Endothelial cell (in vitro differentiated cells): ENCODE measurements around the gene TMPRSS7. TPM values are rescaled to one million over a fixed set of nuclear protein-coding genes. Genes with fewer than 3 reads are reported as not detected.

Source experiments
- DNase-seq: peaks from one replicate; pipeline ENCODE4 v3.0.0; 2021; ENCODE audit warnings: low spot score
- H3K27ac Mint-ChIP-seq: one replicate; pipeline ENCODE4 v1.8.0; 2021; ENCODE audit warnings: mixed read lengths, inconsistent platforms; ENCODE audit not compliant: unreplicated experiment
- H3K27me3 Mint-ChIP-seq: one replicate; pipeline ENCODE4 v1.8.0; 2021; ENCODE audit warnings: mild to moderate bottlenecking, moderate library complexity, mixed read lengths, inconsistent platforms; ENCODE audit not compliant: unreplicated experiment
- H3K36me3 Mint-ChIP-seq: one replicate; pipeline ENCODE4 v1.8.0; 2021; ENCODE audit warnings: mild to moderate bottlenecking, low read depth, mixed read lengths, inconsistent platforms; ENCODE audit not compliant: unreplicated experiment
- H3K4me1 Mint-ChIP-seq: one replicate; pipeline ENCODE4 v1.8.0; 2021; ENCODE audit warnings: mild to moderate bottlenecking, mixed read lengths, inconsistent platforms; ENCODE audit not compliant: unreplicated experiment
- H3K4me3 Mint-ChIP-seq: one replicate; pipeline ENCODE4 v1.8.0; 2021; ENCODE audit warnings: mild to moderate bottlenecking, mixed read lengths, inconsistent platforms; ENCODE audit not compliant: unreplicated experiment
- H3K9me3 Mint-ChIP-seq: one replicate; pipeline ENCODE4 v1.8.0; 2021; ENCODE audit warnings: mixed read lengths, inconsistent platforms; ENCODE audit not compliant: unreplicated experiment
- CTCF ChIP-seq: fragments of 200-600 bp; sonication (generic); IDR thresholded peaks from one replicate; pipeline ENCODE4 v1.5.0; 2021; ENCODE audit warnings: antibody characterized with exemption; ENCODE audit not compliant: unreplicated experiment
- total RNA-seq: library from RNA; stranded (reverse); fragmentation: NEBNext Ultra II Directional; extraction: Animal tissue kit (Norgen Biotek cat#: 25700); gene quantifications from one replicate; pipeline ENCODE4 v1.2.1, GENCODE V29; 2021; ENCODE audit not compliant: unreplicated experiment

Gene TMPRSS7
- total RNA-seq, 1 donor from 2014 or later: not detected

GRCh38 chr3:112002096-112002971 is 32.2 kb upstream of the TMPRSS7 start:
- Mint-ChIP-seq H3K9me3 (no peaks in the 10 kb centered on the region), H3K36me3 (no peaks in the 10 kb centered on the region), H3K27ac (no peak overlapping the region), H3K4me3 (no peak overlapping the region), H3K27me3 (peaks cover 3% of the 10 kb centered on the region), H3K4me1 (peaks cover 14% of the 10 kb centered on the region)
- no peak for DNase-seq
- no peak for TF ChIP-seq CTCF

GRCh38 chr3:112003321-112004080 is 31.0 kb upstream of the TMPRSS7 start:
- peaks cover 13% of the 10 kb centered on the region for H3K4me1 Mint-ChIP-seq
- DNase-seq: no peak
- no peaks in the 10 kb centered on the region for H3K9me3 Mint-ChIP-seq
- no peak for TF ChIP-seq CTCF
- H3K4me3 Mint-ChIP-seq: no peak overlapping the region
- H3K27me3 Mint-ChIP-seq: peaks cover 3% of the 10 kb centered on the region
- no peak overlapping the region for H3K27ac Mint-ChIP-seq
- H3K36me3 Mint-ChIP-seq: no peaks in the 10 kb centered on the region

GRCh38 chr3:112004187-112004586 is 30.3 kb upstream of the TMPRSS7 start:
- no peak for DNase-seq
- peaks cover 12% of the 10 kb centered on the region for H3K4me1 Mint-ChIP-seq
- H3K4me3 Mint-ChIP-seq: no peak overlapping the region
- H3K27me3 Mint-ChIP-seq: peaks cover 7% of the 10 kb centered on the region
- no peak for TF ChIP-seq CTCF
- H3K9me3 Mint-ChIP-seq: no peaks in the 10 kb centered on the region
- H3K27ac Mint-ChIP-seq: no peak overlapping the region
- no peaks in the 10 kb centered on the region for H3K36me3 Mint-ChIP-seq

GRCh38 chr3:112004669-112005068 is 29.9 kb upstream of the TMPRSS7 start:
- H3K9me3 Mint-ChIP-seq: no peaks in the 10 kb centered on the region
- H3K36me3 Mint-ChIP-seq: no peaks in the 10 kb centered on the region
- H3K4me1 Mint-ChIP-seq: peaks cover 15% of the 10 kb centered on the region
- H3K27ac Mint-ChIP-seq: no peak overlapping the region
- peaks cover 7% of the 10 kb centered on the region for H3K27me3 Mint-ChIP-seq
- no peak for TF ChIP-seq CTCF
- no peak overlapping the region for H3K4me3 Mint-ChIP-seq
- DNase-seq: no peak
